DND-41 (cell line): ENCODE data around the gene VENTX.

Experiments
- EZH2 ChIP-seq: IDR thresholded peaks from 3 replicates; pipeline ENCODE4 v1.6.1; 2012; ENCODE audit warnings: borderline replicate concordance, low read depth, mild to moderate bottlenecking, moderate library complexity, low read length, inconsistent platforms; ENCODE audit not compliant: severe bottlenecking
- TF ChIP-seq, protein P1 (sequence below): IDR thresholded peaks from 2 replicates; pipeline ENCODE4 v1.5.1; 2012; ENCODE audit warnings: borderline replicate concordance, low read length, moderate library complexity, mild to moderate bottlenecking; ENCODE audit not compliant: poor library complexity, severe bottlenecking; ENCODE audit errors: extremely low read depth

DNA sequence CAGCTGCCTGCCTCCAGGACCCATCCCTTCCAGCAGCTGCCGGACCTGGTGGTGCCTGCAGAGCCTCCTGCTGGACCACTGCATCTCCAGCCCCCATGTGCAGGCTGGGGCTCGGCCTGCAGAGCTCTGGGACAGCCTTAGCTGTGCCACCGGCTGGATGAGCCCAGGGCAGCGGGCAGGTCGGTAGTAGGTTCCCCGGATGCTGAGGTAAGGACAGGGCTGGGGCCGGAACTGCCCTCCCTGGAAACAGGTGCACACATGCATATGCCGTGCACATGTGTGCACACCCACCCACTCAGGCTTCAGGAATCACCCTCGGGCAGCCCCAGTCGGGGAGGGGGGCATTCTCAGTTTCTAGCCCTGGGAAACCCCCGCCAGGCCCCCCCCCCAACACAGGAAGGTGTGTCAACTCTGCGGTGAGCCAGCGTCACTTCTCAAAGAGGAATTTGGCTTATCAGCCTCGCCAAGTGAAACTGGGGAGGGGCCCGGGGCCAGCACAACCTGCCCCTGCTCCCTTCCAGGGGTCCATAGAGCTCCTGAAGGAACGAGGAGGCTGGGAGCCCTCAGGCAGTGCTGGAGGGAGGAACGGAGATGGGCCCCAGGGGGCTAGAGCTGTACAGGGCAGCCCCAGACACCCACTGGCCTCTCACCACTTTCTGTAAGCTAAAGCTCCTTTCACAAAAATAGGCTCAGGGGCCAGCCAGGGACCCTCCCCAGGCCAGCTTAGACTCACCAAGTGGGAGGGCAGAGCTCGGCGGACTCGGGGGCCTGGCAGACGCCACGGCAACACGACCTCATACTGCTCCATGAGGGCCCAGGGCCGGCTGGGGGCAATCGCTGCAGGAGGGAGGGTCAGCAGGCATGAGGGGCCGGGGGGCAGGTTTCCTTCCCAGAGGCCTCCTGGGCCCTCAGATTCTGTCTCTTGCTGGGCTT lies 37.4 kb downstream of the VENTX start:
- TF ChIP-seq, protein P1, sequence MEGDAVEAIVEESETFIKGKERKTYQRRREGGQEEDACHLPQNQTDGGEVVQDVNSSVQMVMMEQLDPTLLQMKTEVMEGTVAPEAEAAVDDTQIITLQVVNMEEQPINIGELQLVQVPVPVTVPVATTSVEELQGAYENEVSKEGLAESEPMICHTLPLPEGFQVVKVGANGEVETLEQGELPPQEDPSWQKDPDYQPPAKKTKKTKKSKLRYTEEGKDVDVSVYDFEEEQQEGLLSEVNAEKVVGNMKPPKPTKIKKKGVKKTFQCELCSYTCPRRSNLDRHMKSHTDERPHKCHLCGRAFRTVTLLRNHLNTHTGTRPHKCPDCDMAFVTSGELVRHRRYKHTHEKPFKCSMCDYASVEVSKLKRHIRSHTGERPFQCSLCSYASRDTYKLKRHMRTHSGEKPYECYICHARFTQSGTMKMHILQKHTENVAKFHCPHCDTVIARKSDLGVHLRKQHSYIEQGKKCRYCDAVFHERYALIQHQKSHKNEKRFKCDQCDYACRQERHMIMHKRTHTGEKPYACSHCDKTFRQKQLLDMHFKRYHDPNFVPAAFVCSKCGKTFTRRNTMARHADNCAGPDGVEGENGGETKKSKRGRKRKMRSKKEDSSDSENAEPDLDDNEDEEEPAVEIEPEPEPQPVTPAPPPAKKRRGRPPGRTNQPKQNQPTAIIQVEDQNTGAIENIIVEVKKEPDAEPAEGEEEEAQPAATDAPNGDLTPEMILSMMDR = no peak
- no peak for TF ChIP-seq EZH2
